Liver (tissue), 9 donors: ENCODE data around the gene ETFA. TPM values are rescaled to one million over a fixed set of nuclear protein-coding genes. Genes with fewer than 3 reads are reported as not detected.

Experiments
- DNase-seq: peaks from one replicate; pipeline ENCODE4 v3.0.0-alpha.2; 2017; ENCODE audit warnings: low spot score
- H3K27ac ChIP-seq, 2 donors: one replicate each; pipeline ENCODE4 v1.7.0; 2013; ENCODE audit warnings: inconsistent platforms in 2 of 2, low read length in 2 of 2, control low read depth in 1 of 2, low read depth in 1 of 2, mild to moderate bottlenecking in 1 of 2
- H3K27me3 ChIP-seq, 4 donors: one replicate each; pipeline versions ENCODE4 v1.6.1 to v1.7.0; 2013; ENCODE audit warnings: low read length in 3 of 4, inconsistent platforms in 1 of 4, mild to moderate bottlenecking in 1 of 4, moderate library complexity in 1 of 4; ENCODE audit not compliant: control insufficient read depth in 4 of 4, insufficient read depth in 4 of 4
- H3K36me3 ChIP-seq, 4 donors: one replicate each; pipeline versions ENCODE4 v1.6.1 to v1.7.0; 2013; ENCODE audit warnings: low read length in 3 of 4, mild to moderate bottlenecking in 3 of 4, low read depth in 1 of 4, moderate library complexity in 1 of 4; ENCODE audit not compliant: control insufficient read depth in 4 of 4, insufficient read depth in 3 of 4
- H3K4me1 ChIP-seq, 4 donors: one replicate each; pipeline versions ENCODE4 v1.6.1 to v1.7.0; 2013; ENCODE audit warnings: low read length in 3 of 4, mild to moderate bottlenecking in 3 of 4, moderate library complexity in 1 of 4; ENCODE audit not compliant: control insufficient read depth in 4 of 4, insufficient read depth in 4 of 4
- H3K4me3 ChIP-seq, 3 donors: one replicate each; pipeline versions ENCODE4 v1.6.1 to v1.7.0; 2013; ENCODE audit warnings: low read length in 3 of 3, control low read depth in 1 of 3, low read depth in 1 of 3, mild to moderate bottlenecking in 1 of 3
- H3K9ac ChIP-seq, 2 donors: one replicate each; pipeline ENCODE4 v1.7.0; 2013; ENCODE audit warnings: low read length in 2 of 2, mild to moderate bottlenecking in 2 of 2, moderate library complexity in 2 of 2, control low read depth in 1 of 2, low read depth in 1 of 2
- H3K9me3 ChIP-seq, 4 donors: one replicate each; pipeline versions ENCODE4 v1.6.1 to v1.7.0; 2013; ENCODE audit warnings: low read length in 3 of 4; ENCODE audit not compliant: control insufficient read depth in 4 of 4
- ATF3 ChIP-seq: IDR thresholded peaks from 2 replicates; pipeline ENCODE4 v1.6.1; 2016; ENCODE audit warnings: antibody characterized with exemption
- EGR1 ChIP-seq, 2 donors: IDR thresholded peaks; 2 replicates each; pipeline ENCODE4 v1.6.1; 2016 to 2018; ENCODE audit warnings: antibody characterized with exemption in 2 of 2, low read depth in 2 of 2
- FOXA1 ChIP-seq: IDR thresholded peaks from 2 replicates; pipeline ENCODE4 v1.6.1; 2016; ENCODE audit warnings: antibody characterized with exemption
- GABPA ChIP-seq, 2 donors: IDR thresholded peaks in 1 of 2; conservative IDR thresholded peaks in 1 of 2; 2 replicates each; pipeline ENCODE4 v1.6.1; 2016; ENCODE audit warnings: antibody characterized with exemption in 2 of 2, mild to moderate bottlenecking in 1 of 2, moderate library complexity in 1 of 2
- HNF4A ChIP-seq, 2 donors: conservative IDR thresholded peaks; 2 replicates each; pipeline ENCODE4 v1.6.1; 2016; ENCODE audit warnings: antibody characterized with exemption in 2 of 2, mild to moderate bottlenecking in 2 of 2
- HNF4G ChIP-seq: IDR thresholded peaks from 2 replicates; pipeline ENCODE4 v1.6.1; 2016; ENCODE audit warnings: antibody characterized with exemption
- JUND ChIP-seq, 2 donors: IDR thresholded peaks; 2 replicates each; pipeline ENCODE4 v1.6.1; 2016; ENCODE audit warnings: antibody characterized with exemption in 2 of 2
- MAX ChIP-seq: IDR thresholded peaks from 2 replicates; pipeline ENCODE4 v1.6.1; 2016; ENCODE audit warnings: antibody characterized with exemption
- RAD21 ChIP-seq, 2 donors: IDR thresholded peaks; 2 replicates each; pipeline ENCODE4 v1.6.1; 2016; ENCODE audit warnings: antibody characterized with exemption in 2 of 2, mild to moderate bottlenecking in 2 of 2
- RXRA ChIP-seq, 2 donors: IDR thresholded peaks; 2 replicates each; pipeline ENCODE4 v1.6.1; 2017 to 2018; ENCODE audit warnings: antibody characterized with exemption in 2 of 2, mild to moderate bottlenecking in 1 of 2
- SP1 ChIP-seq: IDR thresholded peaks from 2 replicates; pipeline ENCODE4 v1.6.1; 2018; ENCODE audit warnings: antibody characterized with exemption, mild to moderate bottlenecking
- TAF1 ChIP-seq: conservative IDR thresholded peaks from 2 replicates; pipeline ENCODE4 v1.6.1; 2016; ENCODE audit warnings: antibody characterized with exemption, mild to moderate bottlenecking
- YY1 ChIP-seq: IDR thresholded peaks from 2 replicates; pipeline ENCODE4 v1.6.1; 2016; ENCODE audit warnings: antibody characterized with exemption, mild to moderate bottlenecking
- WGBS: extraction: QIAGEN DNeasy Blood & Tissue Kit; methylation state at CpG from one replicate; pipeline ENCODE4 v1.1.7; 2013; 5-methylcytosine and 5-hydroxymethylcytosine counted together
- polyA plus RNA-seq, 2 donors: library from polyadenylated mRNA; stranded (reverse) in 1 of 2; unstranded in 1 of 2; fragments of 200-250 nt in 1 of 2; fragments of >200 nt in 1 of 2; fragmentation: Nextera tagmentation in 1 of 2; extraction: Ambion mirVana in 1 of 2; gene quantifications; one replicate each; pipeline versions ENCODE4 v1.2.1 to v1.2.3, GENCODE V29; 2013 to 2015
- total RNA-seq, 2 donors: library from RNA; depleted of rRNA; stranded (reverse); fragments of >200 nt; gene quantifications; one replicate each; pipeline ENCODE4 v1.2.3, GENCODE V29; 2014
- TF ChIP-seq, protein P1 (sequence below): fragments of 150-350 bp; IDR thresholded peaks from 2 replicates; pipeline ENCODE4 v1.5.1; 2017; ENCODE audit warnings: improper control_type of control experiment, low read depth, low read length; ENCODE audit not compliant: missing input control
- TF ChIP-seq, protein P2 (sequence below): IDR thresholded peaks from 2 replicates; pipeline ENCODE4 v1.6.1; 2016; ENCODE audit warnings: antibody characterized with exemption, mild to moderate bottlenecking
- donor health status: healthy.
- donor health status: healthy.
- donor health status: healthy.
- donor health status: healthy.
- donor health status: healthy.

ETFA gene
- total and polyA plus RNA-seq, 4 donors: 92.6 to 342 (median 289) TPM

- Histone ChIP-seq H3K4me3 (no peak overlapping the region), H3K9ac (no peak overlapping the region), H3K9me3 (no peaks in the 10 kb centered on the region), H3K27me3 (no peaks in the 10 kb centered on the region), H3K4me1 (no peaks in the 10 kb centered on the region), H3K36me3 (no peaks in the 10 kb centered on the region), H3K27ac (no peak overlapping the region)
- no peak for DNase-seq
- 82% methylated on average over 10 of the region's 10 CpGs for WGBS
- TF ChIP-seq, protein P1, sequence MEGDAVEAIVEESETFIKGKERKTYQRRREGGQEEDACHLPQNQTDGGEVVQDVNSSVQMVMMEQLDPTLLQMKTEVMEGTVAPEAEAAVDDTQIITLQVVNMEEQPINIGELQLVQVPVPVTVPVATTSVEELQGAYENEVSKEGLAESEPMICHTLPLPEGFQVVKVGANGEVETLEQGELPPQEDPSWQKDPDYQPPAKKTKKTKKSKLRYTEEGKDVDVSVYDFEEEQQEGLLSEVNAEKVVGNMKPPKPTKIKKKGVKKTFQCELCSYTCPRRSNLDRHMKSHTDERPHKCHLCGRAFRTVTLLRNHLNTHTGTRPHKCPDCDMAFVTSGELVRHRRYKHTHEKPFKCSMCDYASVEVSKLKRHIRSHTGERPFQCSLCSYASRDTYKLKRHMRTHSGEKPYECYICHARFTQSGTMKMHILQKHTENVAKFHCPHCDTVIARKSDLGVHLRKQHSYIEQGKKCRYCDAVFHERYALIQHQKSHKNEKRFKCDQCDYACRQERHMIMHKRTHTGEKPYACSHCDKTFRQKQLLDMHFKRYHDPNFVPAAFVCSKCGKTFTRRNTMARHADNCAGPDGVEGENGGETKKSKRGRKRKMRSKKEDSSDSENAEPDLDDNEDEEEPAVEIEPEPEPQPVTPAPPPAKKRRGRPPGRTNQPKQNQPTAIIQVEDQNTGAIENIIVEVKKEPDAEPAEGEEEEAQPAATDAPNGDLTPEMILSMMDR: no peak
- TF ChIP-seq TAF1 (no peak), HNF4A (conservative IDR thresholded peaks at IDR 0.05) (no peak)
Observed at GRCh38 chr15:76321171-76321570, 9.9 kb upstream of the ETFA start.

DNA sequence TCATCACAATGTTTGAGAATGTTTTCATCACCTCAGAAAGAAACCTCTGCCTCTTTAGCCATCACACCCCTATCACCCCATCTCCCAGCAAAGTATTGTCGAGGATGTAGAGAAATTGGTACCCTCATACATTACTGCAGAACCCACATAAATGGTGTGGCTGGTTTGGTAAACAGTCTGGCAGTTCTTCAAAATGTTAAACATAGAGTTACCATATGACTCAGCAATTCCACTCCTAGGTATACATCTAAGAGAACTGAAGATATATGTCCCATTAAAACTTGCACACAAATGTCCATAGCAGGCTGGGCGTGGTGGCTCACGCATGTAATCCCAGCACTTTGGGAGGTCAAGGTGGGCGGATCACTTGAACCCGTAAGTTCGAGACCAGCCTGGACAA lies 8.7 kb upstream of the ETFA start:
- no peak overlapping the region for H3K4me3 ChIP-seq
- no peaks in the 10 kb centered on the region for H3K9me3 ChIP-seq
- WGBS: 90% methylated on average over 6 of the region's 6 CpGs
- H3K27ac ChIP-seq: no peak overlapping the region
- H3K9ac ChIP-seq: no peak overlapping the region
- H3K4me1 ChIP-seq: no peaks in the 10 kb centered on the region
- H3K36me3 ChIP-seq: no peaks in the 10 kb centered on the region
- DNase-seq: no peak
- TF ChIP-seq, protein P1: no peak
- TF ChIP-seq RXRA (IDR thresholded peaks at IDR 0.05) (no peak), ATF3 (no peak)
- H3K27me3 ChIP-seq: no peaks in the 10 kb centered on the region

- H3K36me3 ChIP-seq: peaks cover 0 to 3% (median 0%) of the 10 kb centered on the region in 4 donors
- H3K4me1 ChIP-seq: peaks cover 12 to 28% (median 15%) of the 10 kb centered on the region in 4 donors
- H3K4me3 ChIP-seq: no peak overlapping the region
- 90% methylated on average over 5 of the region's 5 CpGs for WGBS
- no peaks in the 10 kb centered on the region for H3K27me3 ChIP-seq
- DNase-seq: no peak
- TF ChIP-seq, protein P2, sequence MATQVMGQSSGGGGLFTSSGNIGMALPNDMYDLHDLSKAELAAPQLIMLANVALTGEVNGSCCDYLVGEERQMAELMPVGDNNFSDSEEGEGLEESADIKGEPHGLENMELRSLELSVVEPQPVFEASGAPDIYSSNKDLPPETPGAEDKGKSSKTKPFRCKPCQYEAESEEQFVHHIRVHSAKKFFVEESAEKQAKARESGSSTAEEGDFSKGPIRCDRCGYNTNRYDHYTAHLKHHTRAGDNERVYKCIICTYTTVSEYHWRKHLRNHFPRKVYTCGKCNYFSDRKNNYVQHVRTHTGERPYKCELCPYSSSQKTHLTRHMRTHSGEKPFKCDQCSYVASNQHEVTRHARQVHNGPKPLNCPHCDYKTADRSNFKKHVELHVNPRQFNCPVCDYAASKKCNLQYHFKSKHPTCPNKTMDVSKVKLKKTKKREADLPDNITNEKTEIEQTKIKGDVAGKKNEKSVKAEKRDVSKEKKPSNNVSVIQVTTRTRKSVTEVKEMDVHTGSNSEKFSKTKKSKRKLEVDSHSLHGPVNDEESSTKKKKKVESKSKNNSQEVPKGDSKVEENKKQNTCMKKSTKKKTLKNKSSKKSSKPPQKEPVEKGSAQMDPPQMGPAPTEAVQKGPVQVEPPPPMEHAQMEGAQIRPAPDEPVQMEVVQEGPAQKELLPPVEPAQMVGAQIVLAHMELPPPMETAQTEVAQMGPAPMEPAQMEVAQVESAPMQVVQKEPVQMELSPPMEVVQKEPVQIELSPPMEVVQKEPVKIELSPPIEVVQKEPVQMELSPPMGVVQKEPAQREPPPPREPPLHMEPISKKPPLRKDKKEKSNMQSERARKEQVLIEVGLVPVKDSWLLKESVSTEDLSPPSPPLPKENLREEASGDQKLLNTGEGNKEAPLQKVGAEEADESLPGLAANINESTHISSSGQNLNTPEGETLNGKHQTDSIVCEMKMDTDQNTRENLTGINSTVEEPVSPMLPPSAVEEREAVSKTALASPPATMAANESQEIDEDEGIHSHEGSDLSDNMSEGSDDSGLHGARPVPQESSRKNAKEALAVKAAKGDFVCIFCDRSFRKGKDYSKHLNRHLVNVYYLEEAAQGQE: no peak
- no peak for TF ChIP-seq JUND (IDR thresholded peaks at IDR 0.05)
- no peak for TF ChIP-seq HNF4G
- TF ChIP-seq FOXA1: no peak
- no peak for TF ChIP-seq YY1
- no peak for TF ChIP-seq RAD21 (IDR thresholded peaks at IDR 0.05)
- TF ChIP-seq RXRA (IDR thresholded peaks at IDR 0.05): no peak
- no peak for TF ChIP-seq EGR1 (IDR thresholded peaks at IDR 0.05; ENCODE audit: low read depth in 2 of 2)
- TF ChIP-seq MAX: no peak
- TF ChIP-seq HNF4A (conservative IDR thresholded peaks at IDR 0.05): no peak
- TF ChIP-seq GABPA (IDR thresholded peaks at IDR 0.05 in 1 of 2, conservative IDR thresholded peaks at IDR 0.05 in 1 of 2): no peak
- no peak for TF ChIP-seq SP1
- H3K9ac ChIP-seq: no peak overlapping the region
- H3K27ac ChIP-seq: peak overlapping the region in 1 of 2 donors; percentile 89
- no peaks in the 10 kb centered on the region for H3K9me3 ChIP-seq
Observed at GRCh38 chr15:76313731-76314130, 2.5 kb upstream of the ETFA start.
